ENCODE results near the gene NKPD1.

Gene NKPD1

GRCh38 chr19:45172611-45173208 is 11.9 kb upstream of the NKPD1 start:
- DNase-seq (ENCODE audit: low read depth) = no peak

DNA sequence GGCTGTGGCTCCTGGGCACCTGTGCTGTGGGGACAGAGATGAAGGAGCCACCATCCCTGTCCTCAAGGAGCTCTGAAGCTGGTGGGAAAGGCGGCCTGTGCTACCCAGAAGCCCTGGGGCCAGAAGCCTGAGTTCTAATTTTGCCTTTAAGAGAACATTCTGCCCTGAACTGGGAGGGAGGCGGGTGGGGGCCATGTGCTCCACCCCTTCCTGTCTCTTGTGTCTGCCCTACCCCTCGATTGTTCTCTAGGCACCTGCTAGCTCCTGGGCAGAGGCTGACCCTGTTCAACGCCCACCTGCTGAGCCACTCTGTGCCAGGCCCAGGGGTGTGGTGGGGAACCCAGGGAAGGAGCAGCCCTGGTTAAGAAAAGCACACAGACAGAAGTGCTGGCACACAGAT is 11.4 kb upstream of the NKPD1 start:
- no peak for DNase-seq (ENCODE audit: low read depth)

- DNase-seq (ENCODE audit: low read depth) = no peak
Measured at GRCh38 chr19:45171211-45171623, 10.4 kb upstream of the NKPD1 start.

- DNase-seq (ENCODE audit: low read depth) = no peak
Measured at GRCh38 chr19:45170146-45171106, 9.6 kb upstream of the NKPD1 start.

- DNase-seq (ENCODE audit: low read depth) = no peak
Measured at GRCh38 chr19:45169602-45170001, 8.8 kb upstream of the NKPD1 start.

- DNase-seq (ENCODE audit: low read depth) = no peak
Measured at GRCh38 chr19:45168767-45169351, 8.1 kb upstream of the NKPD1 start.

DNA sequence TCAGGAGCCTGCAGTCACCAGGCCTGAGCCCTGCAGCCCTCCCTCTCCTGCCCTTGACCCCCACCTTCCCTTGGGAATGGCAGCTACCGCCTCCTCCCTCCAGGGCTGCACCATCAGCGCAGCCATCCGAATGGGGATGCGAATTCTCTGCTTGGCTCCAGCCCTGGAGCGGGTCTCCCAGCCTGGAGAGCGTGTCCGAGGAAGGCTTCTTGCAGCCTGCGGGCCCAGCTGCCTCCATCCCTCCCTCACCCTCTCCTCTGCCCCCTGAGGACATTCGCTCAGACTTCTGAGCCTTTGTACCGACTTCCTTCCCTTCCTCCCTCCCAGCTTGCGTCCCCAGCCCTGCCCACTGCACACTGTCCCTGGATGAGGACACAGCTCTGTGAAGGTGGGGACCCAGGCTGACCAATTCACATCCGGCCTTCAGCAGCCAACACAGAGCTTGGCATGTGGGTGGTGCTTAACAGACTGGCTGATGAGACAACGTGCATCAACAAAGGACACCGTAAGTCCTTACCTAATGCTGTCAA is 6.0 kb upstream of the NKPD1 start:
- DNase-seq (ENCODE audit: low read depth) = no peak

DNA sequence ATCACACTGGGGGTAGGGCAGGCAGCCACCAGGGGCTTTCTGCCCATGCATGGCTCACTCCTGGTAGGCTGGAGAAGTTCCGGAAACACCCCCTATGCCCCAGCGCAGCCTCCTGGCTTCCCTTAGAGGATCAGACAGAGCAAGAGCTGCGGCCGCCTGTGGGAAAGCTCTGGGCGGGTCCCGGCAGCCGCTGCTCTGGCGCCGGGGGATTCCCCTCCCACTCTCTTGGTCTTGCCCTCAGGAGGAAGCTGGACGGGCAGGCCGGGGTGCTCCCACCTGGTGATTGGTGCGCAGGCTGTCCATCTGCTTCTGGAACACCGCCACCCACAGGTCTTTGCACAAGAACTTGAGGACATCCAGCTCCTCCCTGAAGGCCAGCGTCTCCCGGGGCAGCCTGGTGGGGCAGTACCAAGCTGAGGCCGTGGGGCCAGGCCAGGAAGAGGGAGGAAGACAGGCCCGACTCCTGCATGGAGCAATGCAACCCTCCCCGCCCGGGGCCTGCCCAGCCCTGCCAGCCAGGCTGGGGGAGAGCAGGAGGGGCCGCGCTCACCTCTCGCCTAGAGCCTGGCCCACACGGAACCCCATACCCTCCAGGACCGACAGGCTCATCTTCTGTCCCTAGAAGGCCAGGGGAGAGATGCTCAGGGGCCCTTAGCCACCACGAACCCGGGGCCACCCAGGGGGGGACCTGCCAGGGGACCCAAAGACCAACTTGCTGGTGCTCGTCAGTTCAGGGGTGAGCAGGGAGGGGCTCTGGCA is 4.0 kb upstream of the NKPD1 start:
- DNase-seq (ENCODE audit: low read depth) = peak; percentile 22

- DNase-seq (ENCODE audit: low read depth) = no peak
Measured at GRCh38 chr19:45163751-45164460, 3.1 kb upstream of the NKPD1 start.

- DNase-seq (ENCODE audit: low read depth) = no peak
Measured at GRCh38 chr19:45163156-45163555, 2.4 kb upstream of the NKPD1 start.

GRCh38 chr19:45162608-45163143 is 1.9 kb upstream of the NKPD1 start:
- DNase-seq (ENCODE audit: low read depth) = no peak

GRCh38 chr19:45161738-45162607 is 1.2 kb upstream of the NKPD1 start:
- DNase-seq (ENCODE audit: low read depth) = no peak

DNA sequence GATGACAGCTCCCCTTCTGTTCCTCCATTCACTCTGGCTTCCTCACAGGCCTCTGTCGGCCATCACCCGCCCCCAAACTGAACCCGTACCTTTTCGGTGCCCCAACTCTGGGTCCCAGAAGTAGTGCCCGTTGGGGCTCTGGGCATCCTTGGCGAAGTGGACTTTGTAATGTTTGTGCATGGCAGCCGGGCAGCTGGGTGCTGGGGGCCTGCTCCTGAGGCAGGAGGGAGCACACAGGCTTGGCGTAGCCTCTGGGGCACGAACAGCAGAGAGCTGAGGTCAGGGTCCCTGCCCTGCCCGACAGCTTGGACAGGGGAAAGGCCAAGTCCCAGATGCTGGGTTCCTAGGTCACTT is 834 bp downstream of the NKPD1 start:
- DNase-seq (ENCODE audit: low read depth) = no peak

- DNase-seq (ENCODE audit: low read depth) = no peak
Measured at GRCh38 chr19:45159210-45159970, 1.4 kb downstream of the NKPD1 start.

- no peak for DNase-seq (ENCODE audit: low read depth)
Measured at GRCh38 chr19:45158503-45159209, 2.1 kb downstream of the NKPD1 start.

DNA sequence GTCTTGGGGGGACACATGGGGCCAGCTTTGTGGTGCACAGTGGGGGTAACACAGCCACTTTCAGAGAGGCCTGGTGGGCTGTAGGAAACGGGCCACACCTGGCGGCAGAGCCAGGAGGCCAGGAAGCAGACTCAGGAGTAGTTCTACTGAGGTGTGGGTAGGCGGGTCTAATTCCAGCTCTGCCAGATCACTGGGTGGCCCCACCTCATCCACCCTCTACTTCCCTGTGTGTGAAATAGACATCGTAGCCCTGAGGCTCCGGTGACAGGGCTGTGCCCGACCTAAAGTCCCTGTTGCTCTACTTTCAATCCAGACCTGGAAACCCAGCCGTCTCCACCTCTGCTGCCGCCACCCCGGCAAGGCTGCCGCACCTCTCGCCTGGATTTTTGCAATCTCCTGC is 4.0 kb downstream of the NKPD1 start:
- no peak for DNase-seq (ENCODE audit: low read depth)

GRCh38 chr19:45156011-45156630 is 4.7 kb downstream of the NKPD1 start:
- DNase-seq (ENCODE audit: low read depth) = no peak

- DNase-seq (ENCODE audit: low read depth) = peak; percentile 69
Measured at GRCh38 chr19:45154064-45154827, 6.5 kb downstream of the NKPD1 start.

Measured in non-pigmented ciliary epithelial cell (primary cell).